Calu3 (cell line): ENCODE measurements around the gene HS6ST1. TPM values are rescaled to one million over a fixed set of nuclear protein-coding genes. Genes with fewer than 3 reads are reported as not detected.

ENCODE experiments used
- BruUV-seq: library from RNA; stranded (reverse); fragments of 400-500 nt; replicated peaks from 2 replicates; lab custom pipeline; 2021; lab: Mats Ljungman, UMichigan
- CTCF ChIA-PET: fragments of 300-600 bp; sonication (Branson Sonifier 250); formaldehyde crosslinking; loops from one replicate; lab custom pipeline; 2022; ENCODE audit warnings: antibody characterized with exemption; lab: Charles Lee
- DNase-seq: peaks from one replicate; pipeline ENCODE4 v3.0.0; 2022
- H3K27ac Mint-ChIP-seq: one replicate; pipeline ENCODE4 v1.8.0; 2022; ENCODE audit warnings: mixed read lengths; ENCODE audit not compliant: unreplicated experiment
- H3K27me3 Mint-ChIP-seq: one replicate; pipeline ENCODE4 v1.8.0; 2022; ENCODE audit warnings: mixed read lengths; ENCODE audit not compliant: unreplicated experiment
- H3K36me3 Mint-ChIP-seq: one replicate; pipeline ENCODE4 v1.8.0; 2022; ENCODE audit warnings: mild to moderate bottlenecking, moderate library complexity, mixed read lengths; ENCODE audit not compliant: insufficient read depth, unreplicated experiment
- H3K4me1 Mint-ChIP-seq: one replicate; pipeline ENCODE4 v1.8.0; 2022; ENCODE audit warnings: mild to moderate bottlenecking, low read depth, mixed read lengths; ENCODE audit not compliant: unreplicated experiment
- H3K4me3 Mint-ChIP-seq: one replicate; pipeline ENCODE4 v1.8.0; 2022; ENCODE audit warnings: mild to moderate bottlenecking, low read depth, moderate library complexity, mixed read lengths; ENCODE audit not compliant: unreplicated experiment
- H3K9me3 Mint-ChIP-seq: one replicate; pipeline ENCODE4 v1.8.0; 2022; ENCODE audit warnings: low read depth, mixed read lengths; ENCODE audit not compliant: unreplicated experiment
- intact Hi-C: fragments of 100-400 bp; cut with micrococcal nuclease; formaldehyde crosslinking; loops from one replicate; pipeline ENCODE4 v1.10.0; 2022; ENCODE audit not compliant: unreplicated experiment
- total RNA-seq: library from RNA; stranded (reverse); gene quantifications from 2 replicates; pipeline ENCODE4 v1.2.3, GENCODE V29; 2022
- TF ChIP-seq, protein P1 (sequence below): fragments of 200-600 bp; IDR thresholded peaks from one replicate; pipeline ENCODE4 v1.8.0; 2022; ENCODE audit warnings: antibody characterized with exemption; ENCODE audit not compliant: unreplicated experiment

HS6ST1 gene
- total RNA-seq, 1 experiment from 2014 or later: 34.6 TPM

- Mint-ChIP-seq H3K4me1 (no peaks in the 10 kb centered on the region), H3K36me3 (no peaks in the 10 kb centered on the region), H3K27me3 (peaks cover 23% of the 10 kb centered on the region), H3K4me3 (no peak overlapping the region), H3K9me3 (no peaks in the 10 kb centered on the region), H3K27ac (no peak overlapping the region)
- TF ChIP-seq, protein P1, sequence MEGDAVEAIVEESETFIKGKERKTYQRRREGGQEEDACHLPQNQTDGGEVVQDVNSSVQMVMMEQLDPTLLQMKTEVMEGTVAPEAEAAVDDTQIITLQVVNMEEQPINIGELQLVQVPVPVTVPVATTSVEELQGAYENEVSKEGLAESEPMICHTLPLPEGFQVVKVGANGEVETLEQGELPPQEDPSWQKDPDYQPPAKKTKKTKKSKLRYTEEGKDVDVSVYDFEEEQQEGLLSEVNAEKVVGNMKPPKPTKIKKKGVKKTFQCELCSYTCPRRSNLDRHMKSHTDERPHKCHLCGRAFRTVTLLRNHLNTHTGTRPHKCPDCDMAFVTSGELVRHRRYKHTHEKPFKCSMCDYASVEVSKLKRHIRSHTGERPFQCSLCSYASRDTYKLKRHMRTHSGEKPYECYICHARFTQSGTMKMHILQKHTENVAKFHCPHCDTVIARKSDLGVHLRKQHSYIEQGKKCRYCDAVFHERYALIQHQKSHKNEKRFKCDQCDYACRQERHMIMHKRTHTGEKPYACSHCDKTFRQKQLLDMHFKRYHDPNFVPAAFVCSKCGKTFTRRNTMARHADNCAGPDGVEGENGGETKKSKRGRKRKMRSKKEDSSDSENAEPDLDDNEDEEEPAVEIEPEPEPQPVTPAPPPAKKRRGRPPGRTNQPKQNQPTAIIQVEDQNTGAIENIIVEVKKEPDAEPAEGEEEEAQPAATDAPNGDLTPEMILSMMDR: no peak
- no peak for DNase-seq
- intact Hi-C loops: no loop called here
- CTCF ChIA-PET: no interaction called here
- BruUV-seq: no TSS peak
Measured at GRCh38 chr2:128227862-128228261, 90.8 kb downstream of the HS6ST1 start.

GRCh38 chr2:128219891-128220290 is 98.8 kb downstream of the HS6ST1 start:
- CTCF ChIA-PET: no interaction called here
- Mint-ChIP-seq H3K9me3 (no peaks in the 10 kb centered on the region), H3K27me3 (peaks cover 33% of the 10 kb centered on the region), H3K4me1 (no peaks in the 10 kb centered on the region), H3K36me3 (no peaks in the 10 kb centered on the region), H3K27ac (no peak overlapping the region), H3K4me3 (no peak overlapping the region)
- DNase-seq: no peak
- BruUV-seq: no TSS peak
- intact Hi-C loops: no loop called here
- TF ChIP-seq, protein P1: no peak

DNA sequence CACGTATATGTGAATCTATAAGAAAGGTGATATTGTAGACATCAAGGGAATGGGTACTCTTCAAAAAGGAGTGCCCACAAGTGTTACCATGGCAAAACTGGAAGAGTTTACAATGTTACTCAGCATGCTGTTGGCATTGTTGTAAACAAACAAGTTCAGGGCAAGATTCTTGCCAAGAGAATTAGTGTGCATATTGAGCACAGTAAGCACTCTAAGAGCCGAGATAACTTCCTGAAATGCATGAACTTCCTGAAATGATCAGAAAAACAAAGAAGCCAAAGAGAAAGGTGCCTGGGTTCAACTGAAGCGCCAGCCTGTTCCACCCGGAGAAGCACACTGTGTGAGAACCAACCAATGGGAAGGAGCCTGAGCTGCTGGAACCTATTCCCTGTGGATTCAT is 101.0 kb downstream of the HS6ST1 start:
- no peak for DNase-seq
- intact Hi-C loops: no loop called here
- H3K4me3 Mint-ChIP-seq: no peak overlapping the region
- H3K36me3 Mint-ChIP-seq: no peaks in the 10 kb centered on the region
- TF ChIP-seq, protein P1: no peak
- H3K27ac Mint-ChIP-seq: no peak overlapping the region
- no peaks in the 10 kb centered on the region for H3K9me3 Mint-ChIP-seq
- no TSS peak for BruUV-seq
- CTCF ChIA-PET: no interaction called here
- peaks cover 45% of the 10 kb centered on the region for H3K27me3 Mint-ChIP-seq
- no peaks in the 10 kb centered on the region for H3K4me1 Mint-ChIP-seq

GRCh38 chr2:128215897-128216642 is 102.6 kb downstream of the HS6ST1 start:
- no peaks in the 10 kb centered on the region for H3K9me3 Mint-ChIP-seq
- BruUV-seq: no TSS peak
- TF ChIP-seq, protein P1: no peak
- H3K36me3 Mint-ChIP-seq: no peaks in the 10 kb centered on the region
- H3K4me3 Mint-ChIP-seq: no peak overlapping the region
- peaks cover 32% of the 10 kb centered on the region for H3K27me3 Mint-ChIP-seq
- H3K27ac Mint-ChIP-seq: no peak overlapping the region
- H3K4me1 Mint-ChIP-seq: no peaks in the 10 kb centered on the region
- DNase-seq: no peak
- CTCF ChIA-PET: interaction anchor here (0.9 to 1.3 kb wide), 2 partner anchors 17 to 149 kb away, joined by 3 read pairs; no protein-coding TSS in a partner anchor
- intact Hi-C loops: no loop called here

Other genes with a start within 250 kb of the HS6ST1 start
- 59.2 and 71.3 TPM in 2 replicates for gene UGGT1, start 227.7 kb downstream of the HS6ST1 start, total RNA-seq